Measurements from ENCODE around the gene PPP1R16B.

The PPP1R16B gene

GRCh38 chr20:38937978-38938473 is 132.5 kb downstream of the PPP1R16B start:
- H3K4me3 ChIP-seq (ENCODE audit: low read length): no peak overlapping the region
- no peak for TF ChIP-seq CTCF (IDR thresholded peaks at IDR 0.05; ENCODE audit: insufficient read depth, low read depth, low read length, missing control alignments)
- peak; percentile 66 for DNase-seq (ENCODE audit: low read depth)

DNA sequence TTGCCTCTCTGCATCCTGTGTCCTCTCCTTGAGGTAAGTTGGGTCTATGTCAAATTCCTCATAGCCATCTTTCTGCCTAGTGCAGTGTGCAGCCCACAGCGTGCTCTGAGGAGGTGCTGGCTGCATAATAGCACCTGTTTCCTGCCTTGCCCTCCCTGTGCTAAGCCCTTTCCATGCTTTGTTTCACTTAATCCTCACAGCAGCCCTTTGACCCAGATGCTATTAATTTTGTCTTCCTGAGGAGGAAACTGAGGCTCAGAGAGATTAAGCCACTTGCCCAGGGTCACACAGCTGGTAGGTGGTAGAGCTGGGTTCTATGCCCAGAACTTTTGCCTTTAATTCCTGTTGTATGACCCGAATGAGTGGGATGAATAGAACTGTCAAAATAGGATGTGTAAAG is 134.2 kb downstream of the PPP1R16B start:
- H3K4me3 ChIP-seq (ENCODE audit: low read length): no peak overlapping the region
- DNase-seq (ENCODE audit: low read depth): no peak
- no peak for TF ChIP-seq CTCF (IDR thresholded peaks at IDR 0.05; ENCODE audit: insufficient read depth, low read depth, low read length, missing control alignments)

DNA sequence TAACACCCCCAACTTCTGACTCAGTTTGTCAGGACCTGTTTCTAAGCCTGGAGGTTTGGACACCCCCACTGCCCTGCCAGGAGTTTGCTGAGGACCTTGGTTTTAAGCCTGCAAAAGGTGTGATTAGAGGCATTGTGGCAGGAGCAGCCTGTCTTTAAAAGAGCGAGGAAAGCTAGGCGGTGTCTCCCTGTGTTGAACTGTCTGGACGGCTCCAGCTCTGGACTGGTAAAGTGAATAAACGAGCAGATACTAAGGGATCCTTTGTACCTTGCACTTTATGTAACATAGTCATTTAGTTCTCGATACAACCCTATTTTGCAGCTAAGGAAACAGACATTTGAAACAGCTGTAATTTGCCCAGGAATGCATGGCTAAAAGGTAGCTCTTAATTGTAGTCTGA is 135.1 kb downstream of the PPP1R16B start:
- H3K4me3 ChIP-seq (ENCODE audit: low read length): no peak overlapping the region
- DNase-seq (ENCODE audit: low read depth): no peak
- no peak for TF ChIP-seq CTCF (IDR thresholded peaks at IDR 0.05; ENCODE audit: insufficient read depth, low read depth, low read length, missing control alignments)

DNA sequence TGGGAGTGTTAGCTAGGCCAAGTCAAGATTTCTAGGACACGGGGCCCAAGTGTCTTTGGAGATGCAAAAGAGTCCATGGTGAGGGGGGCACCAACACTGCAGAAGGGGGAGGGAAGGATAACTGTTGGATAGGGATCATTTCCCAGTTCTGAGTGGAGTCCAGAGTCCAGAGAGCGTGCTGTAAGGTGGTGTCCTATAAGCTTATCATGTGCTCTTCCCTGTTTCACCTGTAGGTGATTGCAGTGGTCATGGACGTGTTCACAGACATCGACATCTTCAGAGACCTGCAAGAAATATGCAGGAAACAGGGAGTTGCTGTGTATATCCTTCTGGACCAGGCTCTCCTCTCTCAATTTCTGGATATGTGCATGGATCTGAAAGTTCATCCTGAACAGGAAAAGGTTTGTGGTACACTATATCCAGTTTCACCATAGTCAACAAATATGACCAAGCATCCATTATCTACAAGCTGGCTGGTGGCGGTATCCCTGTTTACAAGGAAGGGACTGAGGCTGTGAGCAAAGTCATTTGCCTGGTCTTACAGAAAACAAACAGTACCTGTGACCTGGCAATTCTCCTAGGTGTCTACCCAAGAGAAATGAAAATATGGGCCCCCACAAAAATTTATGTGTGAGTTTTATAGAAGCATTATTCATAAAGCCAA is 136.4 kb downstream of the PPP1R16B start:
- H3K4me3 ChIP-seq (ENCODE audit: low read length): no peak overlapping the region
- TF ChIP-seq CTCF (IDR thresholded peaks at IDR 0.05; ENCODE audit: insufficient read depth, low read depth, low read length, missing control alignments): no peak
- DNase-seq (ENCODE audit: low read depth): no peak

- no peak for DNase-seq (ENCODE audit: low read depth)
- no peak overlapping the region for H3K4me3 ChIP-seq (ENCODE audit: low read length)
- no peak for TF ChIP-seq CTCF (IDR thresholded peaks at IDR 0.05; ENCODE audit: insufficient read depth, low read depth, low read length, missing control alignments)
Observed at GRCh38 chr20:38945012-38945411, 139.5 kb downstream of the PPP1R16B start.

- no peak for DNase-seq (ENCODE audit: low read depth)
- TF ChIP-seq CTCF (IDR thresholded peaks at IDR 0.05; ENCODE audit: insufficient read depth, low read depth, low read length, missing control alignments): no peak
Observed at GRCh38 chr20:38946836-38947235, 141.3 kb downstream of the PPP1R16B start.

DNA sequence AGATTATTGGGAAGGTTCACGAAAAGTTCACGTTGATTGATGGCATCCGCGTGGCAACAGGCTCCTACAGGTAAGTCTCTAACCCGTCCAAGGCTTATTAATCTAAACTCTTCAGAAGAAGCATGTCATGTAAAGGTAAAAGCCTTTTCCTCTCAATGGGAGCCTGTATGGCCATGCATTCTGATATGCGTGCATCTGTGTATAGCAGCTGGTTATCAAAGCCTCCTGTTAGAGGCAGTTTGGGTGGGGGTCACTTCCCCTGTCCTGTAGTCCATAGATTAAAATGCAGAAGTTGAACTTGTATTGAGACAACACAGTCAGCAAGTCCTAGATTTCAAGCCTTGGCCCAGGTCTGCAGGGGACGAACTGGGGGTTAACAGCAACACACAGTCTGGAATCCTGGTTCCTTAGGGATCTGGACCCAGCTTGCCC is 142.4 kb downstream of the PPP1R16B start:
- H3K4me3 ChIP-seq (ENCODE audit: low read length): no peak overlapping the region
- no peak for DNase-seq (ENCODE audit: low read depth)

More at GRCh38 chr20:38946836-38947235, 141.3 kb downstream of the PPP1R16B start:
- no peak overlapping the region for H3K4me3 ChIP-seq (ENCODE audit: low read length)

More for the DNA sequence above, 142.4 kb downstream of the PPP1R16B start:
- TF ChIP-seq CTCF (IDR thresholded peaks at IDR 0.05; ENCODE audit: insufficient read depth, low read depth, low read length, missing control alignments): no peak

Data from epithelial cell of esophagus (primary cell).